Measurements from ENCODE around the gene ADGRL3.

Gene ADGRL3

GRCh38 chr4:61319156-61319555 is 119.0 kb downstream of the ADGRL3 start:
- TF ChIP-seq CTCF (conservative IDR thresholded peaks at IDR 0.05) (no peak), ZFX (IDR thresholded peaks at IDR 0.05) (no peak)
- H3K27ac ChIP-seq = no peak overlapping the region

DNA sequence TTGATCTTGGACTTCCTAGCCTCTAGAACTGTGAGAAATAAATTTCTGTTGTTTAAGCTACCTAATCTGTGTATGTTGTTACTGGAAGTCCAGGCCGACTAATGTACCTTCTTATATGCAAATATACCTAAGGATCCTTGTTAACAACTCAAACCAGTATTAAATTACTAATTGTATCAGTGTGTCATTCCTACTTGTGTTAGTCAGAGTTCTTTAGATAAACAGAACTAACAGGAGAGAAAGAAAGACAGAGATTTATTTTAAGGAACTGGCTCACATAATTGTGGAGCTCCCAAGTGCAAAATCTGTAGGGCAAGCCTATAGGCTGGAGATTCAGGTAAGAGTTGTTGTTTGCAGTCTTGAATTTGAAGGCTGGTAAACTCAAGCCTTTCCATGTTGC is 120.0 kb downstream of the ADGRL3 start:
- TF ChIP-seq CTCF (conservative IDR thresholded peaks at IDR 0.05) = no peak
- no peak for TF ChIP-seq ZFX (IDR thresholded peaks at IDR 0.05)
- H3K27ac ChIP-seq = no peak overlapping the region

- TF ChIP-seq ZFX (IDR thresholded peaks at IDR 0.05) (no peak), CTCF (conservative IDR thresholded peaks at IDR 0.05) (no peak)
- no peak overlapping the region for H3K27ac ChIP-seq
These were observed 120.5 kb downstream of the ADGRL3 start for GRCh38 chr4:61320631-61321030.

GRCh38 chr4:61332693-61333092 is 132.6 kb downstream of the ADGRL3 start:
- TF ChIP-seq CTCF (conservative IDR thresholded peaks at IDR 0.05) (no peak), ZFX (IDR thresholded peaks at IDR 0.05) (no peak)
- no peak overlapping the region for H3K27ac ChIP-seq

DNA sequence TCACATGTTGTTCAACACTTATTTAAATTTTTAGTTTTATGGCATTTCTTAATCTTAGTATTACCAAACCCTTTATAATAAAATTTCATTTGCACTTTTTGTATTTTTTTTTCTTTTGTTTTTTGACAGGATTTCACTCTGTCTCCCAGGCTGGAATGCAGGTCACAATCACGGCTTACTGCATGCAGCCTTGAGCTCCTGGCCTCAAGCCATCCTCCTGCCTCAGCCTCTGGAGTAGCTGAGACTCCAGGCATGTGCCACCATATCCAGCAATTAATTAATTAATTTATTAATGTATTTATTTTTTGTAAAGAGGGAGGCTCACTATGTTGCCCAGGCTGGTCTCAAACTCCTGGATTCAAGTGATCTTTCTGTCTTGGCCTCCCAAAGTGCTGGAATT is 133.4 kb downstream of the ADGRL3 start:
- TF ChIP-seq CTCF (conservative IDR thresholded peaks at IDR 0.05) (no peak), ZFX (IDR thresholded peaks at IDR 0.05) (no peak)
- H3K27ac ChIP-seq = no peak overlapping the region

- H3K27ac ChIP-seq = no peak overlapping the region
- no peak for TF ChIP-seq CTCF (conservative IDR thresholded peaks at IDR 0.05)
- no peak for TF ChIP-seq ZFX (IDR thresholded peaks at IDR 0.05)
These were observed 135.2 kb downstream of the ADGRL3 start for GRCh38 chr4:61335241-61335763.

DNA sequence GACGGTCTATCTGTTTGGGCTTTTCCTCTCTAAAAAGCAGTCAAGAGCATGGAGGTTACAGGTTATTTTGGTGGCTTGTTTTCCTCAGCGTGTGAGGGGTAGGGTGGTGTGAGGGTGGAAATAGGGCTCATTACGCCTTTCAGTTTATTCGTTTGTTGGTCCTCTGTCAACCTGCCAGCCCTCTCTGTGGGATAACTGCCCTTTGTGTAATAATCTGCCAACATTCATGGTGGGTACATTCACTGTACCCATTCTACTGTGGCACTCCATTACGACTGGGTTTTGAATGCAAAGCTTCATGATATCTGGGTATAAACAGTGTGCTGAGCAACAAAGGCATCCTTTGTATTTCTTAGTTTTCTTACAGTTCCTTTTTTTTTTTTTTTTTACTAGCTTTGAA is 136.4 kb downstream of the ADGRL3 start:
- no peak overlapping the region for H3K27ac ChIP-seq
- TF ChIP-seq CTCF (conservative IDR thresholded peaks at IDR 0.05) (no peak), ZFX (IDR thresholded peaks at IDR 0.05) (no peak)
